Esophagus muscularis mucosa (tissue), 4 donors: ENCODE measurements around the gene TAS2R41.

Experiments used
- EP300 ChIP-seq: sonication (generic); formaldehyde crosslinking; IDR thresholded peaks from one replicate; pipeline ENCODE4 v1.6.1; 2017; ENCODE audit warnings: antibody characterized with exemption
- POLR2A ChIP-seq: fragments of 450-650 bp; IDR thresholded peaks from one replicate; pipeline ENCODE4 v1.6.1; 2017; ENCODE audit warnings: antibody characterized with exemption, moderate library complexity, mild to moderate bottlenecking, low read depth
- POLR2AphosphoS5 ChIP-seq, 2 donors: sonication (generic); formaldehyde crosslinking; IDR thresholded peaks; one replicate each; pipeline ENCODE4 v1.6.1; 2017; ENCODE audit warnings: antibody characterized with exemption in 2 of 2
- TF ChIP-seq, protein P1 (sequence below), 3 experiments: fragments of 200-600 bp in 2 of 3; fragments of 450-650 bp in 1 of 3; sonication (generic) in 2 of 3; IDR thresholded peaks; one replicate each; pipeline ENCODE4 v1.5.1; 2017 to 2019; ENCODE audit warnings: antibody characterized with exemption in 3 of 3, mild to moderate bottlenecking in 2 of 3, moderate library complexity in 1 of 3

DNA sequence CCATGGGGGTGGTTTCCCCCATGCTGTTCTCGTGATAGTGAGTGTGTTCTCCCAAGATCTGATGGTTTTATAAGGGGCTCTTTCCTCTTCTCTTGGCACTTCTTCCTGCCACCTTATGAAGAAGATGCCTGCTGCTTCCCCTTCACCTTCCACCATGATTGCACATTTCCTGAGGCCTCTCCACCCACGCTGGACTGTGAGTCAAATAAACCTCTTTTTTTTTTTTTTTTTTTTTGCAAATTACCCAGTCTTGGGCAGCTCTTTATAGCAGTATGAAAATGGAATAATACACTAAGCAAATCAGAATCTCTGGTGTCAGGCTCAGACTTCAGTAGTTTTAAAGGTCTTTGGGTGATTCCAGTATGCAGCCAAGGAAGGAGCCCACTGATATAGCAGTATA is 28.2 kb downstream of the TAS2R41 start:
- TF ChIP-seq POLR2AphosphoS5 (IDR thresholded peaks at IDR 0.05) = no peak
- TF ChIP-seq, protein P1, sequence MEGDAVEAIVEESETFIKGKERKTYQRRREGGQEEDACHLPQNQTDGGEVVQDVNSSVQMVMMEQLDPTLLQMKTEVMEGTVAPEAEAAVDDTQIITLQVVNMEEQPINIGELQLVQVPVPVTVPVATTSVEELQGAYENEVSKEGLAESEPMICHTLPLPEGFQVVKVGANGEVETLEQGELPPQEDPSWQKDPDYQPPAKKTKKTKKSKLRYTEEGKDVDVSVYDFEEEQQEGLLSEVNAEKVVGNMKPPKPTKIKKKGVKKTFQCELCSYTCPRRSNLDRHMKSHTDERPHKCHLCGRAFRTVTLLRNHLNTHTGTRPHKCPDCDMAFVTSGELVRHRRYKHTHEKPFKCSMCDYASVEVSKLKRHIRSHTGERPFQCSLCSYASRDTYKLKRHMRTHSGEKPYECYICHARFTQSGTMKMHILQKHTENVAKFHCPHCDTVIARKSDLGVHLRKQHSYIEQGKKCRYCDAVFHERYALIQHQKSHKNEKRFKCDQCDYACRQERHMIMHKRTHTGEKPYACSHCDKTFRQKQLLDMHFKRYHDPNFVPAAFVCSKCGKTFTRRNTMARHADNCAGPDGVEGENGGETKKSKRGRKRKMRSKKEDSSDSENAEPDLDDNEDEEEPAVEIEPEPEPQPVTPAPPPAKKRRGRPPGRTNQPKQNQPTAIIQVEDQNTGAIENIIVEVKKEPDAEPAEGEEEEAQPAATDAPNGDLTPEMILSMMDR (IDR thresholded peaks at IDR 0.05) = no peak
- no peak for TF ChIP-seq POLR2A
- no peak for TF ChIP-seq EP300
